ENCODE results near the gene EPHA10. TPM values are rescaled to one million over a fixed set of nuclear protein-coding genes. Genes with fewer than 3 reads are reported as not detected.
"Not testable (repeated sequence)": the region's sequence is repeated elsewhere in the genome, so short reads cannot be mapped to it uniquely, and the experiment has no call there.

EPHA10 gene
- total and polyA plus RNA-seq, 3 donors from 2014 or later = 55.3 to 71.7 (median 64.2) TPM

DNA sequence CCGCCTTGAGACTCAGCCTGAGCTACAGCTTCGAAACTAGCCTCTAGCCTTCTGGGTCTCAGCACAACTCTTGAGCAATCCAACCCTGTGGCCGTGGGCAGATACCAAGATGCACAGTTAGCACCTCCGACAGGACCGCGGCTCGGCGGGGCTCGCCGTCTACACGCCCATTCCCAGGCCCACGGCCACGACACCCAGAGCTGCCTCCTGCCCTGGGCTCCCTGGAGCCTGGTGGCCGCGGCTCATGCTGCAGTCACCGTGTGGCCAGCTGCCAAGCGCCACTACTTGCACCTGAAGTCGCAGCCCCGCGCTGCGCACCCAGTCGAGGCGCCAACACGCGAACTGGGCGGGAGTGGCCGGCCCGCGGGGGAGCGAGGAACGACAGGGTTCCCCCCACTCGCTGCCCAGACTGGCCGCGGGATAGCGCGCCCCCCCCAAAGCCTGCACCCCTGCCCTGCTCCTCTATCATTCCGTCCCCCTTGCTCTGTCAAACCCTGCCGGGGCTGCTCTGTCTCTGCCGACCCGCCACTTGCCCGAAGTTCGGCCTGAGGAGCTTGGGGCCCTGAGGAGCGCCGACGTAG lies 73.3 kb downstream of the EPHA10 start:
- Histone ChIP-seq H3K9me3 (no peaks in the 10 kb centered on the region), H3K4me1 (peaks cover 16% of the 10 kb centered on the region), H3K36me3 (ENCODE audit: low read depth, missing control alignments) (no peaks in the 10 kb centered on the region), H3K4me3 (peak overlapping the region; percentile 84 to 86), H3K27me3 (no peaks in the 10 kb centered on the region), H3K27ac (peak overlapping the region; percentile 60 to 78)
- WGBS, 2 donors = 0 to 1% methylated on average over 2 to 33 of the region's 45 CpGs
- intact Hi-C loops (cut with DNase I; ENCODE audit: low total_unique reads) = no loop called here
- peak; percentile 38 for DNase-seq
- TF ChIP-seq, protein P1, sequence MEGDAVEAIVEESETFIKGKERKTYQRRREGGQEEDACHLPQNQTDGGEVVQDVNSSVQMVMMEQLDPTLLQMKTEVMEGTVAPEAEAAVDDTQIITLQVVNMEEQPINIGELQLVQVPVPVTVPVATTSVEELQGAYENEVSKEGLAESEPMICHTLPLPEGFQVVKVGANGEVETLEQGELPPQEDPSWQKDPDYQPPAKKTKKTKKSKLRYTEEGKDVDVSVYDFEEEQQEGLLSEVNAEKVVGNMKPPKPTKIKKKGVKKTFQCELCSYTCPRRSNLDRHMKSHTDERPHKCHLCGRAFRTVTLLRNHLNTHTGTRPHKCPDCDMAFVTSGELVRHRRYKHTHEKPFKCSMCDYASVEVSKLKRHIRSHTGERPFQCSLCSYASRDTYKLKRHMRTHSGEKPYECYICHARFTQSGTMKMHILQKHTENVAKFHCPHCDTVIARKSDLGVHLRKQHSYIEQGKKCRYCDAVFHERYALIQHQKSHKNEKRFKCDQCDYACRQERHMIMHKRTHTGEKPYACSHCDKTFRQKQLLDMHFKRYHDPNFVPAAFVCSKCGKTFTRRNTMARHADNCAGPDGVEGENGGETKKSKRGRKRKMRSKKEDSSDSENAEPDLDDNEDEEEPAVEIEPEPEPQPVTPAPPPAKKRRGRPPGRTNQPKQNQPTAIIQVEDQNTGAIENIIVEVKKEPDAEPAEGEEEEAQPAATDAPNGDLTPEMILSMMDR (IDR thresholded peaks at IDR 0.05) = no peak
- no peak for TF ChIP-seq POLR2A (IDR thresholded peaks at IDR 0.05)

DNA sequence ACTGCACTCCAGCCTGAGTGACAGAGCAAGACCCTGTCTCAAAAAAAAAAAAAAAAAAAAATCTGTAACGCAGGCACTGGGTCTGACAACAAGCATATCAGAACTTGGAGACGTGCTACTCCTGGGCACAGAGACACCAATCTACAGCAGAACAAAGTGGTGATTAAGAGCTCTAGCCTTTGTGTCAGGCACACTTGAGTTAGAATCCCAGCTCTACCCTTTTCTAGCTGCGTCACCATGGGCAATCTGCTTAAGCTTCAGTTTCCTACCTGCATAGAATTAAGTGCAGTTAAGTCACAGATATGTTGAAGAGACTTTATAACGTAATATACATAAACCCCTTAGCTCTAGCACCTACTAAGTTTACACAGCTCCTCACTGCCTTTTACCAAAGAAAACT lies 76.0 kb downstream of the EPHA10 start:
- Histone ChIP-seq H3K36me3 (ENCODE audit: low read depth, missing control alignments) (no peaks in the 10 kb centered on the region), H3K27ac (no peak overlapping the region), H3K27me3 (no peaks in the 10 kb centered on the region), H3K9me3 (no peaks in the 10 kb centered on the region), H3K4me3 (no peak overlapping the region), H3K4me1 (peaks cover 17% of the 10 kb centered on the region)
- intact Hi-C loops (cut with DNase I; ENCODE audit: low total_unique reads) = no loop called here
- 51 to 62% methylated on average over 4 of the region's 4 CpGs for WGBS, 2 donors
- no peak for TF ChIP-seq POLR2A (IDR thresholded peaks at IDR 0.05)
- TF ChIP-seq, protein P1 (IDR thresholded peaks at IDR 0.05) = no peak
- DNase-seq = no peak

DNA sequence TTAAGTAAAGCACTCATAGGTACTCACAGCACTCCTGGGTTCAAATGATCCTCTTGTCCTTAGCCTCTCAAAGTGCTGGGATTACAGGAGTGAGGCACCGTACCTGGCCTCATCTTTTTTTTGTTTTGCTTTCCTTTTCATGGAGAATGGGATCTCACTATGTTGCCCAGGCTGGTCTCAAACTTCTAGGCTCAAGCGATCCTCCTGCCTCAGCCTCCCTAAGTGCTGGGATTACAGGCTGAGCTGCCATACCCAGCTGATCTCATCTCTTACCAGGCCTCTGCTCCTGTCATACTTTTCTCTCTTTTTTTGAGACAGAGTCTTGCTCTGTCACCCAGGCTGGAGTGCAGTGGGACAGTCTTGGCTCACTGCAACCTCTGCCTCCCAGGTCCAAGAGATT lies 77.2 kb downstream of the EPHA10 start:
- H3K9me3 ChIP-seq; DNase-seq; H3K27me3 ChIP-seq; H3K27ac ChIP-seq; intact Hi-C loops (cut with DNase I; ENCODE audit: low total_unique reads); H3K36me3 ChIP-seq (ENCODE audit: low read depth, missing control alignments); H3K4me3 ChIP-seq: not testable (repeated sequence)
- WGBS, 2 donors = 88 to 94% methylated on average over 2 of the region's 2 CpGs
- H3K4me1 ChIP-seq = peaks cover 19% of the 10 kb centered on the region

DNA sequence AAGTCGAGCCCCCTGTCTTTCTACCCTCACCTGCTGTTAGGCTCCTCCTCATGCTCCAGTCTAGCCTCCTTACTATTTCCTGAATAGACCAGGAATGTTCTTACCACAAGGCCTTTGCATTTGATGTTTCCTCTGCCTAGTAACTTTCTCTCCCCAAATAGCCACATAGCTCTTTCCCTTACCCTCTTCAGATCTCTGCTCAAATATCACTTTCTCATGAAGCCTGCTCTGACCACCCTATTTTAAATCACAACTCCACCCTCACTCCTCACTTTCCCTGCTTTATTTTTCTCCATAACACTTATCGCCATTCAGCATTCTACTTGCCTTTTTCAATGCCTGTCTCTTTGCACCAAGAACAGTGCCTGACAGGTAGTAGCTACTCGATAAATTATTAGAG lies 79.2 kb downstream of the EPHA10 start:
- H3K27ac ChIP-seq = no peak overlapping the region
- TF ChIP-seq, protein P1 (IDR thresholded peaks at IDR 0.05) = no peak
- no peak for TF ChIP-seq POLR2A (IDR thresholded peaks at IDR 0.05)
- 89% methylated on average over 3 of the region's 3 CpGs for WGBS, 2 donors
- H3K4me3 ChIP-seq = no peak overlapping the region
- peaks cover 11% of the 10 kb centered on the region for H3K4me1 ChIP-seq
- no peaks in the 10 kb centered on the region for H3K27me3 ChIP-seq
- no peaks in the 10 kb centered on the region for H3K9me3 ChIP-seq
- no peaks in the 10 kb centered on the region for H3K36me3 ChIP-seq (ENCODE audit: low read depth, missing control alignments)
- DNase-seq = no peak
- intact Hi-C loops (cut with DNase I; ENCODE audit: low total_unique reads) = no loop called here

DNA sequence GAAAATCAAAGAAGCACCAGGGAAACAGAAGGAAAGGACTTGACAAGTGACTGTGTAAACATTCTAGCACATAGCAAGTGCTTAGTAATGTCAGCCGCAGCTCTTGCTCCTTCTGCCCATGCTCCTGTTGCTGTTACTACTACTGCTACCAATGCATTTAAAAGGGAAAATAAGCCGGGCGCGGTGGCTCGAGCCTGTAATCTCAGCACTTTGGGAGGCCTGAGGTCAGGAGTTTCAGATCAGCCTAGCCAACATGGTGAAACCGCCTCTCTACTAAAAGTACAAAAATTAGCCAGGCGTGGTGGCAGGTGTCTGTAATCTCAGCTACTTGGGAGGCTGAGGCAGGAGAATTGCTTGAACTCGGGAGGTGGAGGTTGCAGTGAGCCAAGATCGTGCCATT lies 80.7 kb downstream of the EPHA10 start:
- H3K4me1 ChIP-seq; H3K36me3 ChIP-seq (ENCODE audit: low read depth, missing control alignments); DNase-seq; H3K27ac ChIP-seq; H3K4me3 ChIP-seq; intact Hi-C loops (cut with DNase I; ENCODE audit: low total_unique reads); H3K27me3 ChIP-seq; H3K9me3 ChIP-seq: not testable (repeated sequence)
- WGBS, 2 donors = 91 to 94% methylated on average over 9 of the region's 9 CpGs

DNA sequence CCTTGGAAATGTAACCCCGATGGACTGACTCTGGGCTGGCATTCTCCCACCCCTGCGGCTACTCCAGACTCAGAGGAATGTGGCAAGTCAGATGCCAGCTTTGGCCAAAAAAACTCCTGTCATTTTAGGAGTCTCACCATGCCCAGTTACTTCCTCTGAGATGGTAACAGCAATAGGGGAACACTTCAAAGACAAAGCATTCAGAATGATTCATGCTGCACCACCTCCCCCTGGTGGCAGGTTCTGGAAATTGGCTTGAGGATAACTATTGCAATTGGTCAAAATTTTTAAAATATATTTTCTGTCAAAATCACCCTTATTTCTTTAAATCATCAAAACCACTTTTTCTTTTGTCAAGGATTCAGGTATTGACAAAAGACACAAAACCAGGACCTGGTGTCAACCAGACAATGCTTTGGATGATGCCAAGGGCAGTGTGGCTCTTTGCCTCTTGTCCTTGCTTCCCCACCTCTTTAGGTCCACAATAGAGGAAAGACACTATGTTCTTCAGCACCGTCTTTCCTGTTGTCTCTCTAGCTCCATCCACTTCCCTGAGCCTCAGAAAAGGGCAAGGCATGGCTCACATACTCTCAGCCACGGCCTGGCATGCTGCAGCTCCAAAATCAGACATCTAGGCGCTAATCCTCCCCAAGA lies 82.5 kb downstream of the EPHA10 start:
- no peaks in the 10 kb centered on the region for H3K27me3 ChIP-seq
- TF ChIP-seq, protein P1 (IDR thresholded peaks at IDR 0.05) = peak; percentile 93 to 94 (median 94)
- no peak for TF ChIP-seq POLR2A (IDR thresholded peaks at IDR 0.05)
- peak; percentile 86 for DNase-seq
- no peaks in the 10 kb centered on the region for H3K36me3 ChIP-seq (ENCODE audit: low read depth, missing control alignments)
- no peaks in the 10 kb centered on the region for H3K9me3 ChIP-seq
- WGBS, 2 donors = 59 to 70% methylated on average over 5 of the region's 5 CpGs
- H3K27ac ChIP-seq = no peak overlapping the region
- H3K4me1 ChIP-seq = peaks cover 3% of the 10 kb centered on the region
- H3K4me3 ChIP-seq = no peak overlapping the region
- intact Hi-C loops (cut with DNase I; ENCODE audit: low total_unique reads) = no loop called here

Data from testis (tissue), 3 donors.